ENCODE data around the gene ARAP3. TPM values are rescaled to one million over a fixed set of nuclear protein-coding genes. Genes with fewer than 3 reads are reported as not detected.

Gene ARAP3
- total RNA-seq, 1 donor from 2014 or later, result 10.5 TPM

- intact Hi-C loops (cut with micrococcal nuclease), result no loop called here
- Mint-ChIP-seq H3K9me3 (no peaks in the 10 kb centered on the region), H3K4me1 (ENCODE audit: low read depth) (no peaks in the 10 kb centered on the region), H3K27ac (no peak overlapping the region), H3K27me3 (ENCODE audit: low read depth) (no peaks in the 10 kb centered on the region), H3K36me3 (ENCODE audit: low read depth) (no peaks in the 10 kb centered on the region), H3K4me3 (ENCODE audit: low read depth) (no peak overlapping the region)
- DNase-seq (ENCODE audit: low spot score), result no peak
Measured at GRCh38 chr5:141674747-141675146, 7.3 kb downstream of the ARAP3 start.

- no peaks in the 10 kb centered on the region for H3K36me3 Mint-ChIP-seq (ENCODE audit: low read depth)
- intact Hi-C loops (cut with micrococcal nuclease), result no loop called here
- no peaks in the 10 kb centered on the region for H3K27me3 Mint-ChIP-seq (ENCODE audit: low read depth)
- no peak overlapping the region for H3K27ac Mint-ChIP-seq
- no peaks in the 10 kb centered on the region for H3K9me3 Mint-ChIP-seq
- DNase-seq (ENCODE audit: low spot score), result no peak
- no peak overlapping the region for H3K4me3 Mint-ChIP-seq (ENCODE audit: low read depth)
- H3K4me1 Mint-ChIP-seq (ENCODE audit: low read depth), result peaks cover 1% of the 10 kb centered on the region
Measured at GRCh38 chr5:141672841-141673813, 8.9 kb downstream of the ARAP3 start.

- intact Hi-C loops (cut with micrococcal nuclease), result no loop called here
- Mint-ChIP-seq H3K9me3 (no peaks in the 10 kb centered on the region), H3K36me3 (ENCODE audit: low read depth) (no peaks in the 10 kb centered on the region), H3K4me3 (ENCODE audit: low read depth) (no peak overlapping the region), H3K27me3 (ENCODE audit: low read depth) (no peaks in the 10 kb centered on the region), H3K27ac (no peak overlapping the region), H3K4me1 (ENCODE audit: low read depth) (peaks cover 1% of the 10 kb centered on the region)
- no peak for DNase-seq (ENCODE audit: low spot score)
Measured at GRCh38 chr5:141672071-141672840, 9.8 kb downstream of the ARAP3 start.

GRCh38 chr5:141669520-141669919, 12.5 kb downstream of the ARAP3 start:
- no peak overlapping the region for H3K4me3 Mint-ChIP-seq (ENCODE audit: low read depth)
- no peak overlapping the region for H3K27ac Mint-ChIP-seq
- peaks cover 5% of the 10 kb centered on the region for H3K4me1 Mint-ChIP-seq (ENCODE audit: low read depth)
- no peak for DNase-seq (ENCODE audit: low spot score)
- no peaks in the 10 kb centered on the region for H3K36me3 Mint-ChIP-seq (ENCODE audit: low read depth)
- intact Hi-C loops (cut with micrococcal nuclease), result no loop called here
- no peaks in the 10 kb centered on the region for H3K9me3 Mint-ChIP-seq
- H3K27me3 Mint-ChIP-seq (ENCODE audit: low read depth), result no peaks in the 10 kb centered on the region

GRCh38 chr5:141668601-141669265, 13.3 kb downstream of the ARAP3 start:
- Mint-ChIP-seq H3K36me3 (ENCODE audit: low read depth) (no peaks in the 10 kb centered on the region), H3K4me3 (ENCODE audit: low read depth) (no peak overlapping the region), H3K27me3 (ENCODE audit: low read depth) (no peaks in the 10 kb centered on the region), H3K4me1 (ENCODE audit: low read depth) (peaks cover 5% of the 10 kb centered on the region), H3K9me3 (no peaks in the 10 kb centered on the region), H3K27ac (no peak overlapping the region)
- intact Hi-C loops (cut with micrococcal nuclease), result no loop called here
- DNase-seq (ENCODE audit: low spot score), result no peak

GRCh38 chr5:141665995-141666940, 15.8 kb downstream of the ARAP3 start:
- no peak overlapping the region for H3K4me3 Mint-ChIP-seq (ENCODE audit: low read depth)
- no peaks in the 10 kb centered on the region for H3K36me3 Mint-ChIP-seq (ENCODE audit: low read depth)
- H3K9me3 Mint-ChIP-seq, result no peaks in the 10 kb centered on the region
- intact Hi-C loops (cut with micrococcal nuclease), result loop anchor here (1.0 kb wide), 1 partner anchor 213 kb away; no protein-coding TSS in a partner anchor
- no peaks in the 10 kb centered on the region for H3K27me3 Mint-ChIP-seq (ENCODE audit: low read depth)
- H3K27ac Mint-ChIP-seq, result no peak overlapping the region
- no peak for DNase-seq (ENCODE audit: low spot score)
- H3K4me1 Mint-ChIP-seq (ENCODE audit: low read depth), result peaks cover 5% of the 10 kb centered on the region

- intact Hi-C loops (cut with micrococcal nuclease), result loop anchor here (1.0 kb wide), 1 partner anchor 214 kb away; no protein-coding TSS in a partner anchor
- H3K36me3 Mint-ChIP-seq (ENCODE audit: low read depth), result no peaks in the 10 kb centered on the region
- no peak overlapping the region for H3K4me3 Mint-ChIP-seq (ENCODE audit: low read depth)
- peak; percentile 61 for DNase-seq (ENCODE audit: low spot score)
- H3K27ac Mint-ChIP-seq, result no peak overlapping the region
- peaks cover 5% of the 10 kb centered on the region for H3K4me1 Mint-ChIP-seq (ENCODE audit: low read depth)
- no peaks in the 10 kb centered on the region for H3K9me3 Mint-ChIP-seq
- H3K27me3 Mint-ChIP-seq (ENCODE audit: low read depth), result no peaks in the 10 kb centered on the region
Measured at GRCh38 chr5:141664733-141665461, 17.1 kb downstream of the ARAP3 start.

- peaks cover 4% of the 10 kb centered on the region for H3K4me1 Mint-ChIP-seq (ENCODE audit: low read depth)
- no peak overlapping the region for H3K4me3 Mint-ChIP-seq (ENCODE audit: low read depth)
- H3K27me3 Mint-ChIP-seq (ENCODE audit: low read depth), result no peaks in the 10 kb centered on the region
- DNase-seq (ENCODE audit: low spot score), result no peak
- no peaks in the 10 kb centered on the region for H3K9me3 Mint-ChIP-seq
- intact Hi-C loops (cut with micrococcal nuclease), result no loop called here
- no peaks in the 10 kb centered on the region for H3K36me3 Mint-ChIP-seq (ENCODE audit: low read depth)
- H3K27ac Mint-ChIP-seq, result no peak overlapping the region
Measured at GRCh38 chr5:141663506-141663905, 18.5 kb downstream of the ARAP3 start.

GRCh38 chr5:141662028-141662427, 20.0 kb downstream of the ARAP3 start:
- DNase-seq (ENCODE audit: low spot score), result no peak
- Mint-ChIP-seq H3K27ac (no peak overlapping the region), H3K36me3 (ENCODE audit: low read depth) (peaks cover 4% of the 10 kb centered on the region), H3K4me1 (ENCODE audit: low read depth) (peaks cover 7% of the 10 kb centered on the region), H3K27me3 (ENCODE audit: low read depth) (no peaks in the 10 kb centered on the region), H3K9me3 (no peaks in the 10 kb centered on the region), H3K4me3 (ENCODE audit: low read depth) (no peak overlapping the region)
- intact Hi-C loops (cut with micrococcal nuclease), result no loop called here

GRCh38 chr5:141657937-141658545, 24.0 kb downstream of the ARAP3 start:
- H3K27ac Mint-ChIP-seq, result no peak overlapping the region
- H3K4me3 Mint-ChIP-seq (ENCODE audit: low read depth), result no peak overlapping the region
- intact Hi-C loops (cut with micrococcal nuclease), result no loop called here
- H3K27me3 Mint-ChIP-seq (ENCODE audit: low read depth), result no peaks in the 10 kb centered on the region
- H3K9me3 Mint-ChIP-seq, result no peaks in the 10 kb centered on the region
- peaks cover 3% of the 10 kb centered on the region for H3K4me1 Mint-ChIP-seq (ENCODE audit: low read depth)
- no peak for DNase-seq (ENCODE audit: low spot score)
- peaks cover 4% of the 10 kb centered on the region for H3K36me3 Mint-ChIP-seq (ENCODE audit: low read depth)

- Mint-ChIP-seq H3K9me3 (no peaks in the 10 kb centered on the region), H3K36me3 (ENCODE audit: low read depth) (peaks cover 4% of the 10 kb centered on the region), H3K27ac (no peak overlapping the region), H3K27me3 (ENCODE audit: low read depth) (no peaks in the 10 kb centered on the region), H3K4me1 (ENCODE audit: low read depth) (peaks cover 3% of the 10 kb centered on the region), H3K4me3 (ENCODE audit: low read depth) (no peak overlapping the region)
- DNase-seq (ENCODE audit: low spot score), result no peak
- intact Hi-C loops (cut with micrococcal nuclease), result no loop called here
Measured at GRCh38 chr5:141657404-141657803, 24.6 kb downstream of the ARAP3 start.

Measured in activated T-helper 2 cell treated with anti-CD3 and anti-CD28 coated beads, Interferon-gamma antibody, Interleukin-2, Interleukin-4, amounts not matched to agents 10 μg/mL and 5 μg/mL and 100 μg/mL, durations not matched to agents 14 hours and 24 hours and 36 hours (primary cell).